Neutrophil (primary cell): ENCODE data around the gene PRKG1.

Source experiments
- H3K27ac ChIP-seq: fragments of 200-600 bp; sonication (generic); 2 replicates; pipeline ENCODE4 v1.5.1; 2016; ENCODE audit warnings: mild to moderate bottlenecking, moderate library complexity
- H3K27me3 ChIP-seq: fragments of 200-600 bp; sonication (generic); 2 replicates; pipeline ENCODE4 v1.6.0; 2016; ENCODE audit warnings: mild to moderate bottlenecking
- H3K36me3 ChIP-seq: fragments of 200-600 bp; sonication (generic); 2 replicates; pipeline ENCODE4 v1.5.1; 2017
- H3K4me1 ChIP-seq, 2 experiments: fragments of 200-600 bp in 1 of 2; sonication (generic) in 1 of 2; 1 replicate in 1 of 2; 2 replicates in 1 of 2; pipeline versions ENCODE4 v1.5.1 to v1.6.1; 2013 to 2016; ENCODE audit warnings: low read depth in 1 of 2, low read length in 1 of 2, mild to moderate bottlenecking in 1 of 2, moderate library complexity in 1 of 2; ENCODE audit not compliant: control insufficient read depth in 1 of 2, insufficient read depth in 1 of 2
- H3K4me3 ChIP-seq, 2 experiments: fragments of 200-600 bp in 1 of 2; sonication (generic) in 1 of 2; 1 replicate in 1 of 2; 2 replicates in 1 of 2; pipeline ENCODE4 v1.5.1; 2013 to 2016; ENCODE audit warnings: low read depth in 1 of 2, low read length in 1 of 2, mild to moderate bottlenecking in 1 of 2, moderate library complexity in 1 of 2
- H3K9me3 ChIP-seq: fragments of 200-600 bp; sonication (generic); 2 replicates; pipeline ENCODE4 v1.5.1; 2016
- CTCF ChIP-seq: fragments of 200-600 bp; sonication (generic); IDR thresholded peaks from 2 replicates; pipeline ENCODE4 v1.5.1; 2016; ENCODE audit warnings: antibody characterized with exemption

The PRKG1 gene

GRCh38 chr10:52252307-52252706 is 1178.0 kb downstream of the PRKG1 start:
- no peaks in the 10 kb centered on the region for H3K36me3 ChIP-seq
- no peaks in the 10 kb centered on the region for H3K9me3 ChIP-seq
- no peaks in the 10 kb centered on the region for H3K4me1 ChIP-seq
- TF ChIP-seq CTCF: no peak
- no peaks in the 10 kb centered on the region for H3K27me3 ChIP-seq
- no peak overlapping the region for H3K27ac ChIP-seq
- no peak overlapping the region for H3K4me3 ChIP-seq

DNA sequence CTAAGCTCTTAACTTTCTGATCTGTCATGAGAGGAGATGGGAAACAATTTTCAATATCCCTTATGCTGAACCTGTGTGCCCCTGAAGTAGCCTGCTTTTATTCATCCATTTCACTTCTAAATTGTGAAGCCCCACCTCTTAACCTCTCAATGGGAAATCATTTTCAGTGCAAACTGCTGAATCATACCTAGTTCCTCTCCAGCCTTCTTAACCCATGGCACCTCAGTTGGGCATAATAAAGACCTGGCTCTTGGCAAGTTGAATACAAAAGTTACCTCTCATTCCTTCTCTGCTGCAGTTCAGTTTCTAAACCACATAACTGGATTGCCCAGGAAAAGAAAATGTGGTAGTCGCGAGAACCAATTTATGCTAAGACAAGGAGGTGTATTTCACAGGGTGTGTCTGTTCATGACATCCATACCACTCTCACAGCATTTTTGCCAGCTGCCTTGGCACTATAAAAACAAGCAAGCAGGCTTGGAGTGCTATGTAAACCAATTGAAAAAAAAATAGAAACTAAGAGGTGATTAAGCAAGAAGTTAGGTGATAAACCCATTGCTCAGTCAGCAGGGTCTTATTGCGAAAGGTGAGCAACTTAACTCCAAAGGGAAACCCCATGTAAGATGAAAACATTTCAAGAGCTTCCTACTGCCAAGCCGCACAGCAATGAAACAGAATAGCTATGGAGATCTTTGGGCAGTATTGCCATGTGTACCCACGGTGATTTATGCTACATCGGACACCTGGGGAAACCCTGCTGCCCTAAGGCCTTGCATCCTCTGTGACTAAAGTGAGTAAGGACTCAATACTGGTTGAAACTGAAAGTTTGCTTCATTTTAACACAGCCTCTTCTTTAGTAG is 1182.8 kb downstream of the PRKG1 start:
- H3K27me3 ChIP-seq: no peaks in the 10 kb centered on the region
- no peaks in the 10 kb centered on the region for H3K36me3 ChIP-seq
- H3K27ac ChIP-seq: no peak overlapping the region
- no peaks in the 10 kb centered on the region for H3K9me3 ChIP-seq
- no peaks in the 10 kb centered on the region for H3K4me1 ChIP-seq
- no peak for TF ChIP-seq CTCF
- H3K4me3 ChIP-seq: no peak overlapping the region

- Histone ChIP-seq H3K27ac (no peak overlapping the region), H3K36me3 (no peaks in the 10 kb centered on the region), H3K9me3 (no peaks in the 10 kb centered on the region), H3K4me3 (no peak overlapping the region), H3K4me1 (no peaks in the 10 kb centered on the region), H3K27me3 (no peaks in the 10 kb centered on the region)
- TF ChIP-seq CTCF: no peak
Observed at GRCh38 chr10:52257692-52258075, 1183.4 kb downstream of the PRKG1 start.

DNA sequence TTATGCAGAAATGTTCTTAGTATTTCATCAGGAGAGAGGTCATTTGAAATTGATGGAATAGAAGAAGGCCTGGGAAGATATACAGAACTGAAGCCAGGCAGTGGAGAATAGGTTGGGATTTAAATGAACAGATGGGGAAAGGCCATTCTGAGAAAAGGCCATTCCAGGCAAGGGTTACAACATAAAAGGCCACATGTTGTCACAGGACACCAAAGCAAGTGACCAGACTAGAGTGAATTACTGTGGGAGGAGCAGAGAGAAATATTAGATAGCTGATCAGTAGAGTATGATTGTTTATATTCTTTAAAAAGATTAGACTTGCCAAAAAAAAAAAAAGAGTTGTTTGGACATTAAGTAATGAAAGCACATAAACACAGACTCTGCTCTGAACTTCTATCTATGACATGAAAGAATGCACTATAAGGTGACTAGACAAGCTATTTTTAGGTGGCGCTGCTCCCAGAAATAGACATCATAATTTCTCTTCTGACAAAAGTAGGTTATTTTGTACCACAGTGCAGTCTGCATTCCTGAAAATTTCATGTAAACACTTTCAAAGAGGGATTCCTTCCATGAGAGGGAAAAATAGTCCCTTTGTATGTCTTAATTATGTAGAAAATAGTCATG is 1184.6 kb downstream of the PRKG1 start:
- H3K4me1 ChIP-seq: no peaks in the 10 kb centered on the region
- H3K27me3 ChIP-seq: no peaks in the 10 kb centered on the region
- no peak for TF ChIP-seq CTCF
- no peak overlapping the region for H3K4me3 ChIP-seq
- no peaks in the 10 kb centered on the region for H3K36me3 ChIP-seq
- H3K9me3 ChIP-seq: no peaks in the 10 kb centered on the region
- H3K27ac ChIP-seq: no peak overlapping the region

GRCh38 chr10:52259426-52259812 is 1185.1 kb downstream of the PRKG1 start:
- no peak for TF ChIP-seq CTCF
- Histone ChIP-seq H3K27me3 (no peaks in the 10 kb centered on the region), H3K4me1 (no peaks in the 10 kb centered on the region), H3K4me3 (no peak overlapping the region), H3K9me3 (no peaks in the 10 kb centered on the region), H3K27ac (no peak overlapping the region), H3K36me3 (no peaks in the 10 kb centered on the region)
